Caco-2 (cell line): ENCODE results near the gene FIGNL2. TPM values are rescaled to one million over a fixed set of nuclear protein-coding genes. Genes with fewer than 3 reads are reported as not detected.

Source experiments
- BruUV-seq: library from RNA; stranded (reverse); fragments of 400-500 nt; replicated peaks from 2 replicates; lab custom pipeline; 2021; lab: Mats Ljungman, UMichigan
- CTCF ChIA-PET: fragments of 300-600 bp; sonication (Branson Sonifier 250); formaldehyde crosslinking; loops from one replicate; lab custom pipeline; 2022; ENCODE audit warnings: antibody characterized with exemption; lab: Charles Lee
- POLR2A ChIA-PET: fragments of 300-600 bp; sonication (Branson Sonifier 250); formaldehyde crosslinking; loops from one replicate; lab custom pipeline; 2022; ENCODE audit warnings: antibody characterized with exemption; lab: Charles Lee
- DNase-seq, 2 experiments: peaks; one replicate each; pipeline versions ENCODE4 v3.0.0 to v3.0.0-alpha.2; 2020 to 2022
- H3K27me3 ChIP-seq: replicated peaks from 2 replicates; pipeline ENCODE4 v1.6.0; 2011; ENCODE audit warnings: low read length; ENCODE audit not compliant: control insufficient read depth, insufficient read depth
- H3K36me3 ChIP-seq: 2 replicates; pipeline ENCODE4 v1.5.1; 2011; ENCODE audit warnings: low read length; ENCODE audit not compliant: control insufficient read depth, insufficient read depth
- H3K4me1 ChIP-seq: fragments of 250-450 bp; sonication (Bioruptor Pico); 2 replicates; pipeline ENCODE4 v1.5.1; 2020; ENCODE audit warnings: mild to moderate bottlenecking
- H3K4me3 ChIP-seq: 2 replicates; pipeline ENCODE4 v1.5.1; 2011; ENCODE audit warnings: low read depth, mild to moderate bottlenecking, control low read depth, low read length
- H3K9me3 ChIP-seq: fragments of 250-450 bp; sonication (Bioruptor Pico); 2 replicates; pipeline ENCODE4 v1.5.1; 2020; ENCODE audit warnings: mild to moderate bottlenecking, moderate library complexity
- H3K27ac Mint-ChIP-seq: one replicate; pipeline ENCODE4 v1.8.0; 2022; ENCODE audit warnings: mixed read lengths; ENCODE audit not compliant: unreplicated experiment
- H3K27me3 Mint-ChIP-seq: one replicate; pipeline ENCODE4 v1.8.0; 2022; ENCODE audit warnings: mixed read lengths; ENCODE audit not compliant: insufficient read depth, unreplicated experiment
- H3K36me3 Mint-ChIP-seq: one replicate; pipeline ENCODE4 v1.8.0; 2022; ENCODE audit warnings: mild to moderate bottlenecking, mixed read lengths; ENCODE audit not compliant: insufficient read depth, unreplicated experiment
- H3K4me1 Mint-ChIP-seq: one replicate; pipeline ENCODE4 v1.8.0; 2022; ENCODE audit warnings: low read depth, mixed read lengths; ENCODE audit not compliant: unreplicated experiment
- H3K4me3 Mint-ChIP-seq: one replicate; pipeline ENCODE4 v1.8.0; 2022; ENCODE audit warnings: mild to moderate bottlenecking, moderate library complexity, mixed read lengths; ENCODE audit not compliant: unreplicated experiment
- H3K9me3 Mint-ChIP-seq: one replicate; pipeline ENCODE4 v1.8.0; 2022; ENCODE audit warnings: mixed read lengths; ENCODE audit not compliant: unreplicated experiment
- CTCF ChIP-seq, 2 experiments: fragments of 200-600 bp in 1 of 2; IDR thresholded peaks; 1 replicate in 1 of 2; 2 replicates in 1 of 2; pipeline versions ENCODE4 v1.5.1 to v1.8.0; 2011 to 2022; ENCODE audit warnings: antibody characterized with exemption in 1 of 2, control low read depth in 1 of 2, inconsistent platforms in 1 of 2, low read depth in 1 of 2, low read length in 1 of 2, mild to moderate bottlenecking in 1 of 2, moderate library complexity in 1 of 2; ENCODE audit not compliant: insufficient read depth in 1 of 2, severe bottlenecking in 1 of 2, unreplicated experiment in 1 of 2
- intact Hi-C: fragments of 100-400 bp; cut with micrococcal nuclease; formaldehyde crosslinking; loops from one replicate; pipeline ENCODE4 v1.10.0; 2022; ENCODE audit not compliant: unreplicated experiment
- total RNA-seq: library from RNA; stranded (reverse); gene quantifications from 2 replicates; pipeline ENCODE4 v1.2.3, GENCODE V29; 2022

Gene FIGNL2
- total RNA-seq, 1 experiment from 2014 or later, result 3.6 TPM

GRCh38 chr12:51836041-51836826, 12.3 kb downstream of the FIGNL2 start:
- H3K27me3 Mint-ChIP-seq, result peaks cover 4% of the 10 kb centered on the region
- ChIA-PET POLR2A (no interaction called here), CTCF (interaction anchor here (2.1 kb wide), 1 partner anchor 12 kb away, joined by 11 read pairs; no protein-coding TSS in a partner anchor)
- no peak overlapping the region for H3K4me3 Mint-ChIP-seq
- no peak for DNase-seq
- H3K4me1 Mint-ChIP-seq, result peaks cover 17% of the 10 kb centered on the region
- Histone ChIP-seq H3K4me1 (peaks cover 18% of the 10 kb centered on the region), H3K4me3 (no peak overlapping the region), H3K36me3 (no peaks in the 10 kb centered on the region), H3K27me3 (no peaks in the 10 kb centered on the region), H3K9me3 (no peaks in the 10 kb centered on the region)
- TF ChIP-seq CTCF (IDR thresholded peaks at IDR 0.05; ENCODE audit: insufficient read depth in 1 of 2, low read depth in 1 of 2, low read length in 1 of 2, severe bottlenecking in 1 of 2, unreplicated experiment in 1 of 2), result no peak
- H3K27ac Mint-ChIP-seq, result no peak overlapping the region
- no TSS peak for BruUV-seq
- intact Hi-C loops, result no loop called here
- H3K36me3 Mint-ChIP-seq, result no peaks in the 10 kb centered on the region
- no peaks in the 10 kb centered on the region for H3K9me3 Mint-ChIP-seq

DNA sequence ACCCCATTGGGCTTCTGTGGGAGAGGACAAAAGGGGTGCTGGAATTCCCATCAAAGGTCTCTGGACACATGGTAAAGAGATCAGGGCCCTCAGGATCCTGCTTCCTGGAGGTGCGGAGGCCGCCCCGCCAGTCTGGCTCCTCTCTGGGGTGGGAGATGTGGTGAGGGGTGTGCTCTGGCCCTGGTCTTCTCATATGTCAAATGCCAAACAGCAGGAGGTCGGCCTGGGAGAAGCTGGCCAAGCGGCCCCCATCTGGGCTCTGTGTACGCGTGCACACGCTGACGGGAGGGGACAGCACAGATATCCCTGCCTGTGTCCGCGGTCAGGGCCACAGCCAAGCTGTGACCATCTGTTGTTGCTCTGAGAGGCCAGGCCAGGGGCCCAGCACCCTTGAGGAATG, 14.1 kb downstream of the FIGNL2 start:
- Mint-ChIP-seq H3K27ac (no peak overlapping the region), H3K4me3 (no peak overlapping the region), H3K9me3 (no peaks in the 10 kb centered on the region), H3K4me1 (peaks cover 12% of the 10 kb centered on the region), H3K36me3 (no peaks in the 10 kb centered on the region), H3K27me3 (peaks cover 4% of the 10 kb centered on the region)
- Histone ChIP-seq H3K4me1 (peaks cover 12% of the 10 kb centered on the region), H3K36me3 (no peaks in the 10 kb centered on the region), H3K27me3 (no peaks in the 10 kb centered on the region), H3K4me3 (no peak overlapping the region), H3K9me3 (no peaks in the 10 kb centered on the region)
- intact Hi-C loops, result no loop called here
- POLR2A ChIA-PET, result no interaction called here
- DNase-seq, result no peak
- CTCF ChIA-PET, result interaction anchor here (0.7 kb wide), 1 partner anchor 11 kb away, joined by 3 read pairs; no protein-coding TSS in a partner anchor
- TF ChIP-seq CTCF (IDR thresholded peaks at IDR 0.05; ENCODE audit: insufficient read depth in 1 of 2, low read depth in 1 of 2, low read length in 1 of 2, severe bottlenecking in 1 of 2, unreplicated experiment in 1 of 2), result no peak
- BruUV-seq, result no TSS peak

DNA sequence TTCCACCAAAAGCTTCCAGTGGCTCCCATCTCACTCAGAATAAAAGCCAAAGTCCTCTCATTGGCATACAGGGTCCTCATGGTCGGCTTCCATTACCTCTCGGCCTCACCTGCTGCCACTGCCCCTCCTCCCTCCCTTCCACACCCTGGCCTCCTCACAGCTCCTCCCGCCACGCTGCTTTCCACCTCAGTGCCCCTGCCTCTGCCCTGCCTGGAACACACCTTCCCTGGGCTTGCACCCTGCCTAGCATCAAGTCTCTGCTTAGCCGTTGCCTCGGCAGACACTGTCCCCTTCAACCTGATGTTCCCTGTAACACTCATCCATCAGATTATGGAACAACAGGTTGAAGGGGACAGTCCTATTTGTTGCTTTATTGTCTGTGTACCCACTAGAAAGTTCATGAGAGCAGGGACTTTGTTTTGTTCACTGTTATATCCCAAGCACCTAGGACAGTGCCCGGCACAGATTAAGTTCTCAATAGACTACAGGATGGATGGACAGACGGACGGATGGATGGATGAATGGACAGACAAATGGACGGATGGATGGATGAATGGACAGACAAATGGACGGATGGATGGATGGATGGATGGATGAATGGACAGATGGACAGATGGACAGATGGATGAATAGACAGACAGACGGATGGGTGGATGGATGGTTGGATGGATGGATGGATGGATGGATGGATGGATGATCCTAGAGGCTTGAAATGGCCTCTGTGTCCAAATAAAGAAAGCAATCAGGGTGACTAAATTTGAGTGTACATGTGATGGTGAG, 14.9 kb downstream of the FIGNL2 start:
- peaks cover 4% of the 10 kb centered on the region for H3K27me3 Mint-ChIP-seq

More for the DNA sequence above, 14.9 kb downstream of the FIGNL2 start:
- Mint-ChIP-seq H3K36me3 (no peaks in the 10 kb centered on the region), H3K4me3 (no peak overlapping the region), H3K4me1 (peaks cover 7% of the 10 kb centered on the region), H3K9me3 (no peaks in the 10 kb centered on the region), H3K27ac (no peak overlapping the region)
- no TSS peak for BruUV-seq
- TF ChIP-seq CTCF (IDR thresholded peaks at IDR 0.05; ENCODE audit: insufficient read depth in 1 of 2, low read depth in 1 of 2, low read length in 1 of 2, severe bottlenecking in 1 of 2, unreplicated experiment in 1 of 2), result no peak
- ChIA-PET CTCF (interaction anchor here (0.8 to 2.3 kb wide), 2 partner anchors 10 to 14 kb away, joined by 3 to 8 read pairs; no protein-coding TSS in a partner anchor), POLR2A (no interaction called here)
- DNase-seq, result no peak
- Histone ChIP-seq H3K27me3 (no peaks in the 10 kb centered on the region), H3K4me1 (peaks cover 10% of the 10 kb centered on the region), H3K9me3 (no peaks in the 10 kb centered on the region), H3K36me3 (no peaks in the 10 kb centered on the region), H3K4me3 (no peak overlapping the region)
- intact Hi-C loops, result no loop called here
